Measurements from ENCODE around the gene BCAS3. TPM values are rescaled to one million over a fixed set of nuclear protein-coding genes. Genes with fewer than 3 reads are reported as not detected.

The BCAS3 gene
- total and polyA plus RNA-seq, 10 donors: 3.7 to 56.0 (median 42.3) TPM

DNA sequence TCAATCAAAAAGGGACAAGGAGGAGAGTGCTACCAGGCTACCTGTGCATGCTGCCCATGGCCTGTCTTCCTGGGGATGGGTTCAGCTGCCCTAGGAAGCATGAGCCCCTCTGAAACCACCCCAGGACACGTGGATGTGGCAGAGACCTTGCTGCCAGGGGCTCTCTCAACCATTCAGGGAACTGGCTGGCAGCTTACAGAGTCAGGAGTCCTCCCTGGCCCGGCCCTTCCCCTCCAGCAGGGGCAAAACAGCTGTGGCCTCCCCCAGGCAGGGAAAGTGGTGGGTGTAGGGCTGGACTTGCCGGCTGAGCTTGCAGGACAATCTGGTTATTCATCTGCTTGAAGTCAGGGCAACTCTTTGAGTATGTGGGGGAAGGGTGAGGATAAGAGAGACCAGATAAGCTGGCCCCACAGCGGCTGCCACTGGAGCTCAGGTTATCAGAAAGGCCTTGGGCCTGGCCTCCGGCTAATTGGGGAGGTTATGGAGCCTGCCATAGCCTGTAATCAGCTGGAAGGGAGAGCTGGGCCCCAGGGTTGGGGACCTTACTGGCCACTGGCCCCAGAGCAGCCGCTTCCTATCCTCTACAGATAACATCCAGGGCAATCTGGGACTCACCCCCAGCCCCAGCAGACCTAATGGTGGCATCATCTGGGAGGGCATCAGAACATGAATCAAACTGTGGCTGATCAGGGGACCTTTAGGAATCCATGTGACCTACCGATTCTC is 716.4 kb downstream of the BCAS3 start:
- no peaks in the 10 kb centered on the region for H3K9me3 ChIP-seq
- DNase-seq: no peak
- H3K4me1 ChIP-seq: peaks cover 25 to 64% (median 39%) of the 10 kb centered on the region in 6 donors
- 68 to 88% (median 77%) methylated on average over 5 to 7 of the region's 7 CpGs for WGBS, 5 donors
- H3K27me3 ChIP-seq (replicated peaks in 1 of 7): peaks cover 22 to 78% (median 42%) of the 10 kb centered on the region in 7 donors
- no peak overlapping the region for H3K4me3 ChIP-seq
- intact Hi-C loops (cut with DNase I; ENCODE audit: low total_unique reads): no loop called here
- TF ChIP-seq POLR2AphosphoS5 (IDR thresholded peaks at IDR 0.05) (no peak), POLR2A (IDR thresholded peaks at IDR 0.05) (no peak), CTCF (IDR thresholded peaks at IDR 0.05 in 8 of 11, conservative IDR thresholded peaks at IDR 0.05 in 3 of 11) (no peak)
- peak overlapping the region in 3 of 8 donors; percentile 13 to 26 (median 15) for H3K27ac ChIP-seq
- H3K36me3 ChIP-seq: peaks cover 0 to 11% (median 0%) of the 10 kb centered on the region in 6 donors

DNA sequence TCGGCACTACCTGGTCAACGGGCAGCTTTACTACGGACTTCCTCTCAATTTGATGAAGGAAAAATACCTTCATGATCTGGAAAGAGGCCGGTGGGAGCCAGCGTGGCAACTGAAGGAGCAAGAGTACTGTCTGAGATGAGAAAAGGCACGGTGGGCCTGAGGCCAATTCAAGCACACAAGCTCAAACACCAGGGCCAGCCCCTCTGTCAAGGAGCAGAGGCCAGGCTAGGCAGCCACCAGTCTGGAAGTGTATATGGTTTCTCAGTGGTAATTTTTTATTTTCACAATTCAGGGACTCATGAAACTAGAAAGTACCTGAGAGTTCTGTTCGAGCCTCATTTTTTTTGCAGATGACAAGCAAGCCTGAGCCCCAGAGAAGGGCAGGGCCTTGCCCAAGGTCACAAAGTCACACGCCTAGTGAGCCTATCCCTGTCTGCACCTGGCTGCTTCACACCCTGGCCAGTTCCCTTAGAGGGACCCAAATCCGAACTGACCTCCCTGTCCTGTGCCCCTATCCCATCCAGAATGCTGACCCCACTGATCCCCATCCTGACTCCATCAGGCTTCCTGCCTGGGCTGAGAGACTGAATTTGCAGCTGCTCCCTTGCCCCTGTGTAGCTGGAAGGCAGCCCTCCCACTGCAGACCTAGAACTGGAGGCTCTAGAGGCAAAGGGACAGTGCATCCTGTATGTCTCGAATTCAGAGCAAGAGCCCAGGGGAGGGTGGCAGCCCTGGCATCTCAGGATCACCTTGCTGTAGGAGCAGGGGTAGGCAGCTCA is 717.2 kb downstream of the BCAS3 start:
- H3K4me3 ChIP-seq: no peak overlapping the region
- intact Hi-C loops (cut with DNase I; ENCODE audit: low total_unique reads): no loop called here
- no peaks in the 10 kb centered on the region for H3K9me3 ChIP-seq
- TF ChIP-seq CTCF (IDR thresholded peaks at IDR 0.05 in 8 of 11, conservative IDR thresholded peaks at IDR 0.05 in 3 of 11) (no peak), POLR2AphosphoS5 (IDR thresholded peaks at IDR 0.05) (no peak), POLR2A (IDR thresholded peaks at IDR 0.05) (no peak)
- peaks cover 28 to 78% (median 50%) of the 10 kb centered on the region in 7 donors for H3K27me3 ChIP-seq (replicated peaks in 1 of 7)
- H3K27ac ChIP-seq: peak overlapping the region in 4 of 8 donors; percentile 2 to 84 (median 82)
- H3K4me1 ChIP-seq: peaks cover 30 to 65% (median 42%) of the 10 kb centered on the region in 6 donors
- 73 to 80% (median 80%) methylated on average over 10 of the region's 10 CpGs for WGBS, 5 donors
- H3K36me3 ChIP-seq: peaks cover 0 to 11% (median 0%) of the 10 kb centered on the region in 6 donors
- DNase-seq: no peak

DNA sequence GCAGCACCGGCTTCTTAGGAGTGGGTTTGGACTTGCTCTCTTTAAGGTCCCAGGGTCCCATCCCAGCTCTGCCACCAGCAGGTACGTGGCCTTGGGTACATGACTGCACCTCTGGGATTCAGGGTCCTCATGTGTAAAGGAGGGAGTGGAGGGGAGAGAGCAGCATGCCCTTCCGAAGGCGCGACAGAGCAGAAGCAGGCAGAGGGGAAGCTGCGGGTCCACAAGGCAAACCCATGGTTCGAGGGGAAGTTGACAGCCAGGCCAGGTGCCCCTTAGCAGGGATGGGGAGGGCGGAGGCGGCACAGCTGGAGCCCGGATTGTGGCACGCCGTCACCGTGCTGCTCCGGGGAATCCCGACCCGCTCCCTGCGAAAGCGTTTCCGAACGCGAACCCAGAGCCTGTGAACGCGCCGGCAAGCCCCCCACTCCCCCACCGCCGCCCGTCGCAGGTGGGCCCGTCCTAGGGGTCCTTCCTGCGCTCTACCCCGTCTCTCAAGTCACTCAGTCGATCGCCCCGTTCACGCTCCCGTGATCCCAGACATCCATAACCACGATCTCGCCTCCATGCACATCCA is 717.8 kb downstream of the BCAS3 start:
- DNase-seq: no peak
- H3K36me3 ChIP-seq: peaks cover 0 to 11% (median 0%) of the 10 kb centered on the region in 6 donors
- no peaks in the 10 kb centered on the region for H3K9me3 ChIP-seq
- WGBS, 5 donors: 33 to 46% (median 37%) methylated on average over 35 to 38 of the region's 38 CpGs
- TF ChIP-seq POLR2A (IDR thresholded peaks at IDR 0.05) (no peak), POLR2AphosphoS5 (IDR thresholded peaks at IDR 0.05) (no peak), CTCF (IDR thresholded peaks at IDR 0.05 in 8 of 11, conservative IDR thresholded peaks at IDR 0.05 in 3 of 11) (no peak)
- H3K4me1 ChIP-seq: peaks cover 29 to 61% (median 42%) of the 10 kb centered on the region in 6 donors
- peak overlapping the region in 3 of 8 donors; percentile 44 to 69 (median 50) for H3K4me3 ChIP-seq
- peaks cover 29 to 78% (median 53%) of the 10 kb centered on the region in 7 donors for H3K27me3 ChIP-seq (replicated peaks in 1 of 7)
- peak overlapping the region in 5 of 8 donors; percentile 62 to 84 (median 81) for H3K27ac ChIP-seq
- intact Hi-C loops (cut with DNase I; ENCODE audit: low total_unique reads): no loop called here

Measured in spleen (tissue), 11 donors.